ENCODE results near the gene SLC9A4.

SLC9A4 gene

DNA sequence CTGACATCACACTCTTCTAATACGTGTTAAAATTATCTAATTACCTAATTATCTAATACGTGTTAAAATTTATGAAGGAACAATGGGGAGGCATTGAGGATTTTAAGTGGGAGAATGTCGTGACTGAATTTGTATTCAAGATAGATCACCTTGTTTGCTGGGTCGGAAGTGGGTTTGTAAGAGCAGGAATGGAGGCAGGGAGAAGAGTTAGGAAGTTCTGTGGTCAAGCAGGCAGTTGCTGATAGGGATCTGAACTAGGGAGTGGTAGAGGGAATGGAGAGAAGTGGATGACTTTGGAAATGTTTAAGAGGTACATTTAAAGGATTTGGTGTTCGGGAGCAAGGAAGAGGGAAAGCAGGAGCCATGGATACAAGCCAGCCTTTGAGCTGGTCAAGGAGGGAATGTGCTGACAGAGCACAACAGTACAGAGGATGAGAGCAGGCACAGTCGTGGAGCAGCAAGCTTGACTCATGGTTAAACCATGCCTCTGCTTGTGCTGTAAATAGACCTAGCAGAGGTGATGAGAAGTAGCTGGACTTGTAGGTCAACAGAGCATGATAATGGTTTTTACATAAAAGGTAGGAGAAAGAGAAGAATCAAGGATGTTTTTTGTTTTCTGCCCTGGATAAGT lies 33.8 kb upstream of the SLC9A4 start:
- TF ChIP-seq, protein P1, sequence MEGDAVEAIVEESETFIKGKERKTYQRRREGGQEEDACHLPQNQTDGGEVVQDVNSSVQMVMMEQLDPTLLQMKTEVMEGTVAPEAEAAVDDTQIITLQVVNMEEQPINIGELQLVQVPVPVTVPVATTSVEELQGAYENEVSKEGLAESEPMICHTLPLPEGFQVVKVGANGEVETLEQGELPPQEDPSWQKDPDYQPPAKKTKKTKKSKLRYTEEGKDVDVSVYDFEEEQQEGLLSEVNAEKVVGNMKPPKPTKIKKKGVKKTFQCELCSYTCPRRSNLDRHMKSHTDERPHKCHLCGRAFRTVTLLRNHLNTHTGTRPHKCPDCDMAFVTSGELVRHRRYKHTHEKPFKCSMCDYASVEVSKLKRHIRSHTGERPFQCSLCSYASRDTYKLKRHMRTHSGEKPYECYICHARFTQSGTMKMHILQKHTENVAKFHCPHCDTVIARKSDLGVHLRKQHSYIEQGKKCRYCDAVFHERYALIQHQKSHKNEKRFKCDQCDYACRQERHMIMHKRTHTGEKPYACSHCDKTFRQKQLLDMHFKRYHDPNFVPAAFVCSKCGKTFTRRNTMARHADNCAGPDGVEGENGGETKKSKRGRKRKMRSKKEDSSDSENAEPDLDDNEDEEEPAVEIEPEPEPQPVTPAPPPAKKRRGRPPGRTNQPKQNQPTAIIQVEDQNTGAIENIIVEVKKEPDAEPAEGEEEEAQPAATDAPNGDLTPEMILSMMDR (IDR thresholded peaks at IDR 0.05; ENCODE audit: borderline replicate concordance, insufficient read depth, low read depth, low read length), result no peak
- H3K4me3 ChIP-seq (ENCODE audit: low read depth, low read length), result no peak overlapping the region

DNA sequence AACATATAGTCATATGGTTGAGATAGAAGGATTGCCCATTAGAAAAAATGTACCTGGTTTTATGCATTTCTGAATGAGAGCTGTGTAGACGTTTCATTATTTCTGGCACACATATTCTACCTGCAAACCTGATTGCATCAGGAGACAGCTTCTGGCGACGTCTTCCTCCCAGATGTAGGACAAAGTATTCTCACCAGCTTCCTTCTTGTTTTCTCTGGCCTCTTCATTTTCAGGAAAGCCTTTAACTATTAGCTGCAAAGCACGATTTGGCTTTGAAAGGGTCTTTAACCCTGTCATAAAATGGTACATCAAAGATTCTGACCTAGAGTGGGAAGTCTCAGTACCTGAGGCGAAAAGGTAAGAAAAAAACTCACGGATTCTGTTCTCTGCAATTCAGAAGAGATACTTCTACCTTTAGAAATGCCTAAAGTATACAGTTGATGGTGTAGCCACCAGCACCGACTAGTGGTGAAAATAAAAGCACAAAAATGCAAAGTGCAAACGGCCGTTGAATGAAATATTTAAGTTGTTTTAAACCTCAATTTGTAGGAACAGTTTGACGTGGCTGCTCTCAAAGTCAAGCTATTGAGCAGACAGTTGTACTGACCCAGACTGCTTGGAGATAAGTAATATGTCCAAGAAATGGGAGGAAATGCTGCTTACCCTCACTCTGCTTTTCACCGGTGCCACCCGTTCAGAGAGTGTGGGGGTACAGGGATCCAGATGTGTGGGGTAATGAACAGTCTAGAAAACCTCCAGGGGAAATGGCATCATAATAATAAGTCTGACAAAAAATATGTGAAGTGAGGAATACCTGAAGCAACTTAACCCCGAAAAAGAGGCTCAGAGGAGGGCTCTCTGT lies 29.8 kb upstream of the SLC9A4 start:
- TF ChIP-seq, protein P1 (IDR thresholded peaks at IDR 0.05; ENCODE audit: borderline replicate concordance, insufficient read depth, low read depth, low read length), result peak; percentile 65
- H3K4me3 ChIP-seq (ENCODE audit: low read depth, low read length), result no peak overlapping the region

DNA sequence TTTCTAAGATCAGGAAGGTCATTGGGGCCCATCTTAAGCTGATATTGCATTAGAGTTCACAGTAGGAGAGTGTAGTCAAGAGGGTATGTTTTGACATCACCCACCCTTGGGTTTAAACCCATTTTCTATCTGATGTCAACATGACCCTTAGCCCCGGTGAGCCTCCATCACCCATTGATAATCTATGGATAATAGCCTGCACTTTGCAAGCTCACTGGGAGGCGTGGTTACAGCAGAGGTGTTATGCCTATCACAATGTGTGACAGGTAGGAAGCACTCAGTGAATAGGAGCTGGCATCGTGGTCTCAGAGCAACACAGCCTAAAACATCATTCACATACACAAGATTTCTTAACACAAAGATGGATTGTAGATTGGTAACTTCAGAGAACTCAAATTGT lies 28.8 kb upstream of the SLC9A4 start:
- no peak overlapping the region for H3K4me3 ChIP-seq (ENCODE audit: low read depth, low read length)
- TF ChIP-seq, protein P1 (IDR thresholded peaks at IDR 0.05; ENCODE audit: borderline replicate concordance, insufficient read depth, low read depth, low read length), result no peak

DNA sequence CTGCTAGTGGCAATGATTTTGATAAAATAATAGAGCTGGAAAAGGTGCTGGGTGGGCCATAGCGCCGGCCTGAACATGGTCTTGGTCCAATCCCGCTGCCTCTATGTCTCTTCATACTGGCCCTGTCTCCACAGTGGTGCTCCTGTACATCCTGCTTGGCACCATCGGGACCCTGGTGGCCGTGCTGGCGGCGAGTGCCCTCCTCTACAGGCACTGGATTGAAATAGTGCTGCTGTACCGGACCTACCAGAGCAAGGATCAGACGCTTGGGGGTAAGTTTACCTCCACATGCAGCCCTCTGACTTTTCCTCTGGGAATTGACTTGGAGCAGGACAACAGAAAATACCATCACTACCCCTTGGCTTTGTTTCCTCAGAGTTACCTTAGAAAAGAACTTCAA lies 26.1 kb upstream of the SLC9A4 start:
- no peak overlapping the region for H3K4me3 ChIP-seq (ENCODE audit: low read depth, low read length)
- TF ChIP-seq, protein P1 (IDR thresholded peaks at IDR 0.05; ENCODE audit: borderline replicate concordance, insufficient read depth, low read depth, low read length), result no peak

DNA sequence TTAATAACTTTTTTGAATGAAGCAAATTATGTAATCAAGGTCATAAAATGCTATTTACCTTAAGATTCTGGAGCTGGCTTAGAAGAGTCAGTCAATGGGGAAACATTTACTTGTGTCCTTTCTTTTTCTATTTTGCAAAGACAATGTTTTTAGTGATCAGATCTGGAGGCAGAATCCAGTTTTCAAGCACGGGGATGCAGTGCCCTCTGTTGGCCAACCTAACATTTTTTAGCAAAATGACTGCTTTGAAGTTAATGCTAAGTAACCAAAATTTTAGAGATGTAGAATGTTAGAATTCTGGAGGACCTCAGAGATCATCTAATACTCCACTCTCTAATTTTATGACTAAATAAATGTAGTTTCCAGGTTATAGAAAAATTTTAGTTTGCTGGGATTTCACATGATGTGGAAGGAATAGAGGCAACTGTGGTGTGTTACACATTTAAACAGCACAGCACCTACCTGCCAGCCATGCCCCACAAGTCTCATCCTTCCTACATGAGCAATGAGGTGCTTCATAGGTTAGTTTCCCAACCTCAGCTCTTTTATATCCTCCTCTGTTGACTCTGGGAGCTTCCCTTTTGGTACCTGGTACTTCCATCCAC lies 23.6 kb upstream of the SLC9A4 start:
- TF ChIP-seq, protein P1 (IDR thresholded peaks at IDR 0.05; ENCODE audit: borderline replicate concordance, insufficient read depth, low read depth, low read length), result peak; percentile 62; the same call in 1 of the 2 replicates
- no peak overlapping the region for H3K4me3 ChIP-seq (ENCODE audit: low read depth, low read length)

DNA sequence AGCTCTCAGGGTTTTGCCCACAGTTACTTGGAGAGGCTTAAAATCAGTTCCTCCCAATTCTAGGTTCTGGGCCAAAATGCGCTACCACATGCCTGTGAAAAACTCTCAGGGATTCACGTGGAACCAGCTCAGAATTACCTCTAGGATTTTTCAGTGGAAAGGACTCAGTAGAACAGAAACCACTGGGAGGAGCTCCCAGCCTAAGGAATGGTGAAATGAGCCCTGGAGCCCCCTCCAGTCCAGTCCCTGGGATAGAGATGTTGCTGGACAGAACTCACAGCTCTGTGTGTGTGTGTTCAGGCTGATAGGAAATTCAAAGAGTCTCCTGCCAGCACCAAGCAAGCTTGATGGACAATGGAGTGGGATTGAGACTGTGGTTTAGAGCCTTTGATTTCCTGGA lies 21.1 kb upstream of the SLC9A4 start:
- TF ChIP-seq, protein P1 (IDR thresholded peaks at IDR 0.05; ENCODE audit: borderline replicate concordance, insufficient read depth, low read depth, low read length), result no peak

More for the DNA sequence above, 21.1 kb upstream of the SLC9A4 start:
- no peak overlapping the region for H3K4me3 ChIP-seq (ENCODE audit: low read depth, low read length)
